Measurements from ENCODE around the gene SEC14L1. TPM values are rescaled to one million over a fixed set of nuclear protein-coding genes. Genes with fewer than 3 reads are reported as not detected.
A peak's percentile ranks its signal among the peaks of the same experiment; 100 is the strongest.

Gene SEC14L1
- 101 TPM for polyA plus RNA-seq (2013, experiment 1 of 2)
- 107 TPM for polyA plus RNA-seq (2013, experiment 2 of 2)

- under 1% methylated on average over 46 of the region's 99 CpGs for WGBS
- Histone ChIP-seq H4K91ac (ENCODE audit: low read length) (peak within 1 kb of the TSS; percentile 91), H3K9ac (ENCODE audit: low read length) (peak within 1 kb of the TSS; percentile 89), H3K9me3 (ENCODE audit: control insufficient read depth, low read length) (peaks cover 21% of the 10 kb centered on the region), H3K27ac (ENCODE audit: low read length, poor library complexity, severe bottlenecking) (peak within 1 kb of the TSS; percentile 88), H2AFZ (ENCODE audit: low read depth, low read length) (peak within 1 kb of the TSS; percentile 54), H3K4me2 (ENCODE audit: low read length, poor library complexity, severe bottlenecking) (peak within 1 kb of the TSS; percentile 88), H3K18ac (ENCODE audit: low read depth in 1 of 2, low read length in 2 of 2) (peak within 1 kb of the TSS; percentile 90 to 97), H3K4me3 (ENCODE audit: insufficient read depth in 1 of 2, low read depth in 1 of 2, low read length in 2 of 2) (peak within 1 kb of the TSS; percentile 86), H3K36me3 (ENCODE audit: control insufficient read depth in 1 of 2, insufficient read depth in 2 of 2, low read depth in 1 of 2, low read length in 2 of 2) (peaks cover 0 to 30% of the 10 kb centered on the region in 2 experiments), H2BK120ac (ENCODE audit: low read depth, low read length) (peak within 1 kb of the TSS; percentile 90), H3K4me1 (ENCODE audit: control insufficient read depth, insufficient read depth, low read depth, low read length) (peaks cover 20% of the 10 kb centered on the region), H2BK15ac (ENCODE audit: low read depth, poor library complexity, severe bottlenecking) (peak within 1 kb of the TSS; percentile 93), H3K23ac (ENCODE audit: low read length in 2 of 2) (peak within 1 kb of the TSS in 1 of 2 experiments; percentile 86), H4K8ac (ENCODE audit: low read length) (peak within 1 kb of the TSS; percentile 99), H3K4ac (ENCODE audit: low read depth in 1 of 2, low read length in 2 of 2) (peak within 1 kb of the TSS; percentile 92 to 98), H2AK5ac (ENCODE audit: low read length, severe bottlenecking) (peak within 1 kb of the TSS; percentile 86), H3K79me1 (replicated peaks; ENCODE audit: low read length, poor library complexity, severe bottlenecking) (peaks cover 1% of the 10 kb centered on the region), H2BK12ac (ENCODE audit: low read length in 2 of 2) (peak within 1 kb of the TSS; percentile 20 to 92), H2BK5ac (ENCODE audit: low read depth, low read length, poor library complexity, severe bottlenecking) (peak within 1 kb of the TSS; percentile 77), H3K27me3 (ENCODE audit: control insufficient read depth in 1 of 2, insufficient read depth in 1 of 2, low read length in 2 of 2) (no peaks in the 10 kb centered on the region), H3K14ac (ENCODE audit: low read length in 2 of 2) (peak within 1 kb of the TSS in 1 of 2 experiments; percentile 92)
- DNase-seq: peak; percentile 62
These were observed at the start of gene SEC14L1 for GRCh38 chr17:77140878-77141767. SEC14L1 (plus strand) TSS chr17:77140969; CDS start chr17:77143597, 2,628 bp downstream.

DNA sequence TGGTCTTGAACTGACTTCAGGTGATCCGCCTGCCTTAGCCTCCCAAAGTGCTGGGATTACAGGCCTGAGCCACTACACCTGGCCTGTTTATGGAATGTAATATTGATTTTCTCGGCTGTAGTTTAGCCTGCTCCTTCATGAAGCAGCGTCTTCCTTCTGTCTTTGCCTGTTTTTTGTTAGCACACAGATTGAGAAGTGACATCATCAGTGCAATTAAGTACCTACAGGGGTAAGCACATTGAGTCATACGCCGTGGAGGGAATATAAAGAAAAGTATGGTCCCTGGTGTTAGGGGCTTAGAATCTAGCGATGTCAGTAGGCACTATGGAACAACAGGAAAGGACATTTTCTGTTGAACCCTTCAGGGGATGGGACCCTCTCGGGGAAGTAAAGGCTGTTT lies 48.7 kb upstream of the SEC14L1 start:
- H3K27me3 ChIP-seq (ENCODE audit: control insufficient read depth in 1 of 2, insufficient read depth in 1 of 2, low read length in 2 of 2): no peaks in the 10 kb centered on the region
- H2BK12ac ChIP-seq (ENCODE audit: low read length in 2 of 2): no peak overlapping the region
- no peak overlapping the region for H3K23ac ChIP-seq (ENCODE audit: low read length in 2 of 2)
- DNase-seq: no peak
- no peak overlapping the region for H4K91ac ChIP-seq (ENCODE audit: low read length)
- H2AK5ac ChIP-seq (ENCODE audit: low read length, severe bottlenecking): peak overlapping the region; percentile 13
- peaks cover 42 to 50% of the 10 kb centered on the region in 2 experiments for H3K36me3 ChIP-seq (ENCODE audit: control insufficient read depth in 1 of 2, insufficient read depth in 2 of 2, low read depth in 1 of 2, low read length in 2 of 2)
- WGBS: 84% methylated on average over 7 of the region's 7 CpGs
- H3K18ac ChIP-seq (ENCODE audit: low read depth in 1 of 2, low read length in 2 of 2): no peak overlapping the region
- peaks cover 26% of the 10 kb centered on the region for H3K79me1 ChIP-seq (replicated peaks; ENCODE audit: low read length, poor library complexity, severe bottlenecking)
- no peak overlapping the region for H2BK120ac ChIP-seq (ENCODE audit: low read depth, low read length)
- H2AFZ ChIP-seq (ENCODE audit: low read depth, low read length): no peak overlapping the region
- H3K9ac ChIP-seq (ENCODE audit: low read length): no peak overlapping the region
- no peak overlapping the region for H3K4me3 ChIP-seq (ENCODE audit: insufficient read depth in 1 of 2, low read depth in 1 of 2, low read length in 2 of 2)
- no peak overlapping the region for H4K8ac ChIP-seq (ENCODE audit: low read length)
- H3K27ac ChIP-seq (ENCODE audit: low read length, poor library complexity, severe bottlenecking): no peak overlapping the region
- no peak overlapping the region for H3K4ac ChIP-seq (ENCODE audit: low read depth in 1 of 2, low read length in 2 of 2)
- H3K4me2 ChIP-seq (ENCODE audit: low read length, poor library complexity, severe bottlenecking): no peak overlapping the region
- H3K4me1 ChIP-seq (ENCODE audit: control insufficient read depth, insufficient read depth, low read depth, low read length): peaks cover 13% of the 10 kb centered on the region
- H2BK15ac ChIP-seq (ENCODE audit: low read depth, poor library complexity, severe bottlenecking): no peak overlapping the region
- H2BK5ac ChIP-seq (ENCODE audit: low read depth, low read length, poor library complexity, severe bottlenecking): no peak overlapping the region
- no peaks in the 10 kb centered on the region for H3K9me3 ChIP-seq (ENCODE audit: control insufficient read depth, low read length)
- H3K14ac ChIP-seq (ENCODE audit: low read length in 2 of 2): no peak overlapping the region

- no peak overlapping the region for H2BK5ac ChIP-seq (ENCODE audit: low read depth, low read length, poor library complexity, severe bottlenecking)
- H2BK15ac ChIP-seq (ENCODE audit: low read depth, poor library complexity, severe bottlenecking): no peak overlapping the region
- no peak for DNase-seq
- H2AK5ac ChIP-seq (ENCODE audit: low read length, severe bottlenecking): no peak overlapping the region
- H3K4me2 ChIP-seq (ENCODE audit: low read length, poor library complexity, severe bottlenecking): no peak overlapping the region
- H3K14ac ChIP-seq (ENCODE audit: low read length in 2 of 2): no peak overlapping the region
- no peak overlapping the region for H3K4ac ChIP-seq (ENCODE audit: low read depth in 1 of 2, low read length in 2 of 2)
- H2BK120ac ChIP-seq (ENCODE audit: low read depth, low read length): no peak overlapping the region
- H3K23ac ChIP-seq (ENCODE audit: low read length in 2 of 2): no peak overlapping the region
- no peaks in the 10 kb centered on the region for H3K27me3 ChIP-seq (ENCODE audit: control insufficient read depth in 1 of 2, insufficient read depth in 1 of 2, low read length in 2 of 2)
- H3K27ac ChIP-seq (ENCODE audit: low read length, poor library complexity, severe bottlenecking): no peak overlapping the region
- no peak overlapping the region for H3K9ac ChIP-seq (ENCODE audit: low read length)
- no peak overlapping the region for H3K18ac ChIP-seq (ENCODE audit: low read depth in 1 of 2, low read length in 2 of 2)
- H3K36me3 ChIP-seq (ENCODE audit: control insufficient read depth in 1 of 2, insufficient read depth in 2 of 2, low read depth in 1 of 2, low read length in 2 of 2): peaks cover 39 to 52% of the 10 kb centered on the region in 2 experiments
- no peak overlapping the region for H2BK12ac ChIP-seq (ENCODE audit: low read length in 2 of 2)
- H2AFZ ChIP-seq (ENCODE audit: low read depth, low read length): no peak overlapping the region
- H3K79me1 ChIP-seq (replicated peaks; ENCODE audit: low read length, poor library complexity, severe bottlenecking): peaks cover 28% of the 10 kb centered on the region
- no peak overlapping the region for H4K8ac ChIP-seq (ENCODE audit: low read length)
- H3K4me1 ChIP-seq (ENCODE audit: control insufficient read depth, insufficient read depth, low read depth, low read length): peaks cover 16% of the 10 kb centered on the region
- no peak overlapping the region for H4K91ac ChIP-seq (ENCODE audit: low read length)
- WGBS: 98% methylated on average over 7 of the region's 7 CpGs
- H3K4me3 ChIP-seq (ENCODE audit: insufficient read depth in 1 of 2, low read depth in 1 of 2, low read length in 2 of 2): no peak overlapping the region
- no peaks in the 10 kb centered on the region for H3K9me3 ChIP-seq (ENCODE audit: control insufficient read depth, low read length)
These were observed 45.3 kb upstream of the SEC14L1 start for GRCh38 chr17:77095461-77095860.

- H2BK120ac ChIP-seq (ENCODE audit: low read depth, low read length): no peak overlapping the region
- H3K23ac ChIP-seq (ENCODE audit: low read length in 2 of 2): no peak overlapping the region
- no peak overlapping the region for H4K91ac ChIP-seq (ENCODE audit: low read length)
- peak overlapping the region; percentile 36 for H2AK5ac ChIP-seq (ENCODE audit: low read length, severe bottlenecking)
- peaks cover 29 to 44% of the 10 kb centered on the region in 2 experiments for H3K36me3 ChIP-seq (ENCODE audit: control insufficient read depth in 1 of 2, insufficient read depth in 2 of 2, low read depth in 1 of 2, low read length in 2 of 2)
- no peak overlapping the region for H2AFZ ChIP-seq (ENCODE audit: low read depth, low read length)
- 86% methylated on average over 12 of the region's 12 CpGs for whole genome bisulfite sequencing
- H3K4me1 ChIP-seq (ENCODE audit: control insufficient read depth, insufficient read depth, low read depth, low read length): peaks cover 18% of the 10 kb centered on the region
- peak overlapping the region in 1 of 2 experiments; percentile 67 for H2BK12ac ChIP-seq (ENCODE audit: low read length in 2 of 2)
- H3K14ac ChIP-seq (ENCODE audit: low read length in 2 of 2): no peak overlapping the region
- no peak overlapping the region for H3K27ac ChIP-seq (ENCODE audit: low read length, poor library complexity, severe bottlenecking)
- no peak overlapping the region for H2BK5ac ChIP-seq (ENCODE audit: low read depth, low read length, poor library complexity, severe bottlenecking)
- H3K79me1 ChIP-seq (replicated peaks; ENCODE audit: low read length, poor library complexity, severe bottlenecking): peaks cover 26% of the 10 kb centered on the region
- peak; percentile 60 for DNase-seq
- peak overlapping the region in 1 of 2 experiments; percentile 1 for H3K4me3 ChIP-seq (ENCODE audit: insufficient read depth in 1 of 2, low read depth in 1 of 2, low read length in 2 of 2)
- H3K9me3 ChIP-seq (ENCODE audit: control insufficient read depth, low read length): no peaks in the 10 kb centered on the region
- no peak overlapping the region for H4K8ac ChIP-seq (ENCODE audit: low read length)
- no peaks in the 10 kb centered on the region for H3K27me3 ChIP-seq (ENCODE audit: control insufficient read depth in 1 of 2, insufficient read depth in 1 of 2, low read length in 2 of 2)
- H3K4me2 ChIP-seq (ENCODE audit: low read length, poor library complexity, severe bottlenecking): peak overlapping the region; percentile 37
- H3K4ac ChIP-seq (ENCODE audit: low read depth in 1 of 2, low read length in 2 of 2): peak overlapping the region; percentile 4 to 67
- no peak overlapping the region for H3K18ac ChIP-seq (ENCODE audit: low read depth in 1 of 2, low read length in 2 of 2)
- H3K9ac ChIP-seq (ENCODE audit: low read length): peak overlapping the region; percentile 65
- no peak overlapping the region for H2BK15ac ChIP-seq (ENCODE audit: low read depth, poor library complexity, severe bottlenecking)
These were observed 44.1 kb upstream of the SEC14L1 start for GRCh38 chr17:77096570-77097214.

All from mesenchymal stem cell (in vitro differentiated cells and primary cell).